ENCODE data around the gene WDR33.
"Not testable (repeated sequence)": the region's sequence is repeated elsewhere in the genome, so short reads cannot be mapped to it uniquely, and the experiment has no call there.

The WDR33 gene

GRCh38 chr2:127820080-127820668, 9.2 kb upstream of the WDR33 start:
- peaks cover 21% of the 10 kb centered on the region for H3K9me3 Mint-ChIP-seq
- ATAC-seq = no peak
- H3K27me3 Mint-ChIP-seq = peaks cover 14% of the 10 kb centered on the region
- H3K4me1 Mint-ChIP-seq = no peaks in the 10 kb centered on the region
- H3K27ac Mint-ChIP-seq = no peak overlapping the region
- peaks cover 6% of the 10 kb centered on the region for H3K36me3 Mint-ChIP-seq
- no peak overlapping the region for H3K4me3 Mint-ChIP-seq

DNA sequence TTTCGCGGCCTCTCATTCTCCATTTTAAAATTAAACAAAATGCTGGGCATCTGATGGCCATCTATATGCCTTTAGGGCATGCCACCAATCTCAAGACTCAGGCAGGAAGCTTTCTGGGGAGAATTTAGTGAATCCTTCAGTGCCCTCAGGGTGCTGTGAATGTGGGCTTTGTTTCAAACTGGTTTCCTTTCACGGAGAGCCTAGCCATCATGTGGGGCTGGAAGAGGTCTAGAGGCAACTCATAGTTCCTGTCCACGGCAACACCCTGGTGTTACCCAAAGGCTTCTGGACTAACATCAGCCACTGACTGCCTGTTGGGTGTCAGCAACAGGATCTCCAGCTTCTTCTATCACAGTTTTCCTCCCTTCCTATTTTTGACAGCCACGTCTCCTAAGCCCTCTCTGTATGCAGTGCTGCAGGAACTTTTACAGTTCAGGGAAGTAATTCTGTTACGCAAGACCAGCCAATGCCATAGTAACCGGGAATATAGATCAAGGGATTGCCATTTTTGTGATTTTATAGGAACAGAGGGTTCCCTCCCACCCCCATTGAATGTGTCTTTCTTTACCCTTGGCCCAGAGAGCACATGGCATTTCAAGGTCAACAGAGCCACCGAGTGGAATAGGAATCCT, 7.9 kb upstream of the WDR33 start:
- H3K27me3 Mint-ChIP-seq = peaks cover 14% of the 10 kb centered on the region
- no peak overlapping the region for H3K4me3 Mint-ChIP-seq
- no peak overlapping the region for H3K27ac Mint-ChIP-seq
- ATAC-seq = no peak
- peaks cover 21% of the 10 kb centered on the region for H3K9me3 Mint-ChIP-seq
- H3K36me3 Mint-ChIP-seq = peaks cover 6% of the 10 kb centered on the region
- H3K4me1 Mint-ChIP-seq = no peaks in the 10 kb centered on the region

DNA sequence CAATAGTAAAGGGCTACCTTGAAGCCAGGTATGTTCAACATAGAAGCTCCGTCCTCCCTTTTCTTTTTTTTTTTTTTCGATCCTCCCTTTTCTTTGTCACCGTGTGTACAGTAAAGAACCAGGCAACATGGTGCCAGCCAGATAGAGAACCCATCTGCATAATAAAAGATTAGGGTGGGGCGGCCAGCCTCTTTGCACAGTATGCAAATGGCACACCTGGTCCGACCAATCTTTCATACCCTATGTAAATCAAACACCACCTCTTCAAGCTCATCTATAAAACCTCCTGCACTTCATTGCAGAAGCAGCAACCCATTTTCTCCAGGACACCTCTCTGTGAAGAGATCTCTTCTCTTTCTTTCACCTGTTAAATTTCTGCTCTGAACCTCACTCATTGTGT, 7.3 kb upstream of the WDR33 start:
- Mint-ChIP-seq H3K9me3 (peaks cover 21% of the 10 kb centered on the region), H3K4me1 (no peaks in the 10 kb centered on the region), H3K27ac (no peak overlapping the region), H3K36me3 (peaks cover 6% of the 10 kb centered on the region), H3K4me3 (no peak overlapping the region), H3K27me3 (peaks cover 14% of the 10 kb centered on the region)
- no peak for ATAC-seq

- H3K4me1 Mint-ChIP-seq = peaks cover 14% of the 10 kb centered on the region
- peaks cover 14% of the 10 kb centered on the region for H3K27me3 Mint-ChIP-seq
- H3K27ac Mint-ChIP-seq = no peak overlapping the region
These were observed 3.7 kb upstream of the WDR33 start for GRCh38 chr2:127814677-127815076.

DNA sequence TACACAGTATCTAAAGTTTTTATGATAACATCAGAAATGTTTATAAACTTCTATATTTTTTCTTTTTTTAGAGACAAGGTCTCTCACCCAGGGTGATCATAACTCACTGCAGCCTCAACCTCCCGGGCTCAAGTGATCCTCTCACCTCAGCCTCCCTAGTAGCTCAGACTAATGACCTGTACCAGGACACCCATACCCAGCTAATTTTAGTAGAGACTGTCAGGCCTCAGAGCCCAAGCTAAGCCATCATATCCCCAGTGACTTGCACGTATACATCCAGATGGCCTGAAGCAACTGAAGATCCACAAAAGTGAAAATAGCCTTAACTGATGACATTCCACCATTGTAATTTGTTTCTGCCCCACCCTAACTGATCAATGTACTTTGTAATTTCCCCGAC, 1.5 kb upstream of the WDR33 start:
- H3K36me3 Mint-ChIP-seq, H3K27me3 Mint-ChIP-seq, H3K27ac Mint-ChIP-seq, H3K4me3 Mint-ChIP-seq, H3K9me3 Mint-ChIP-seq, ATAC-seq: not testable (repeated sequence)
- peaks cover 29% of the 10 kb centered on the region for H3K4me1 Mint-ChIP-seq

More at GRCh38 chr2:127814677-127815076, 3.7 kb upstream of the WDR33 start:
- Mint-ChIP-seq H3K4me3 (no peak overlapping the region), H3K9me3 (peaks cover 9% of the 10 kb centered on the region), H3K36me3 (no peaks in the 10 kb centered on the region)
- no peak for ATAC-seq

DNA sequence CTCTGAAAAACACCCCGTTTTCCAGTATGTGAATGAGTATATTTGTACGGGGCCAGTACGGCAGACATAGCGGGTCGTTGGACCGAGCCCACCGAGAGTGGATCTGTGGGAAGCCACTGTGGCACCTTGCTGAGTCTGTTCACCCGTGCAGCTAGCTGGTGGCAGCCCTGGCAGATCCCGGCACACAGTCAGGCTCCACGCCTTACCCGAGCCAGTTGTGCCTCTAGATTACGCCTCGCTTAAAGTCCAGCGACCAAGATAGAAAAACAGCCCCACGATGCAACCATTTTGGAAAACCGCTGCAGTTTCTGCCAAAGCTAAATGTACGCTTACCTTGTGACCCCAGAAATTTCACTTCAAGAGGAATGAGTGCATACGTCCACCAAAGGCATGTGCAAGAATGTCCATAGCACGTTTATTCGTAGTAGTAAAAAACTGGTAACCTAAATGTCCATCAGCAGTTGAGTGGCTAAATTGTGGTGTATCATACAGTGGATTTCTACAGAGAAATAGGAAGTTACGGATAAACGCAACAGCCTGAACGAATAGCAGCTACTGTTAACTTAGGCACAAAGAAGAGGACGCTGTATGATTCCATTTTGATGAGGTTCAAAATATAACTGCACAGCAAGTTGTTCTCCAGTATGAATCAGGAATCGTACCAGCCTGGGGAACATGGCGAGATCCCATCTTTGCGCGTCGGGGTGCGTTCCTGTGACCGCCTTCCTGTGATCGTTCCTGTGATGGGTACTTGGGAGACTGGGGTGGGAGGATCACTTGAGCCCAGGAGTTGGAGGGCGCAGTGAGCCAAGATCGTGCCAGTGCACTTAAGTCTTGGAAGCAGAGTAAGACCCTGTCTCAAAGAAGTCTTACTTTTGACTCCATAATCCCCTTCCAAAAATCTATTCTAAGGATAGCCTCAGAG, 688 bp upstream of the WDR33 start:
- ATAC-seq = no peak
- Mint-ChIP-seq H3K4me3 (peak overlapping the region; percentile 93), H3K9me3 (no peaks in the 10 kb centered on the region), H3K27ac (peak overlapping the region; percentile 98), H3K27me3 (no peaks in the 10 kb centered on the region), H3K4me1 (peaks cover 37% of the 10 kb centered on the region), H3K36me3 (peaks cover 5% of the 10 kb centered on the region)

GRCh38 chr2:127810156-127810618, 784 bp downstream of the WDR33 start:
- peaks cover 5% of the 10 kb centered on the region for H3K36me3 Mint-ChIP-seq
- H3K9me3 Mint-ChIP-seq = no peaks in the 10 kb centered on the region
- H3K4me1 Mint-ChIP-seq = peaks cover 49% of the 10 kb centered on the region
- ATAC-seq = no peak
- peak overlapping the region; percentile 98 for H3K27ac Mint-ChIP-seq
- H3K27me3 Mint-ChIP-seq = no peaks in the 10 kb centered on the region
- H3K4me3 Mint-ChIP-seq = peak overlapping the region; percentile 93

- Mint-ChIP-seq H3K4me3 (peak overlapping the region; percentile 34), H3K9me3 (no peaks in the 10 kb centered on the region), H3K36me3 (peaks cover 5% of the 10 kb centered on the region), H3K27me3 (no peaks in the 10 kb centered on the region), H3K27ac (no peak overlapping the region), H3K4me1 (peaks cover 69% of the 10 kb centered on the region)
- no peak for ATAC-seq
These were observed 3.2 kb downstream of the WDR33 start for GRCh38 chr2:127807678-127808353.

GRCh38 chr2:127806860-127807259, 4.1 kb downstream of the WDR33 start:
- not testable (repeated sequence) for H3K27me3 Mint-ChIP-seq, H3K36me3 Mint-ChIP-seq, H3K4me3 Mint-ChIP-seq, H3K9me3 Mint-ChIP-seq, H3K27ac Mint-ChIP-seq, ATAC-seq
- peaks cover 68% of the 10 kb centered on the region for H3K4me1 Mint-ChIP-seq

DNA sequence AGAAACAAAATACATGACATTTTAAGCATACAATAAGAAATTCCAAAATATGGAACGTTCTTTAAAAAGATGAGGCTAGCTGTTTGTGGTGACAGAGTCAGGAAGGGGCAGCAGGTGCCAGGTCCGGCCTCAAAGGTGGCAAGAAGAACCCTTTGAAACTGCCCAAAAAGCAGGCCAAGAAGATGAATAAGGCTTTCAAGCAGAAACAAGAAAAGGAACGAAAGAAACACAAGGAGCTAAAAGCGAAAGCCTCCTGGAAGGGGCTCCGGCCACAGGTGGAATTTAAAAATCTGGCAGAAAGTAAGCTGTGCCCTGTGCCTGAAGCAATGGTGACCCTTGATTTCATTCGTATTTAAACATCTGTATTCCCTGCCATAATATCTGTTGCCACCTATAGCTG, 5.5 kb downstream of the WDR33 start:
- H3K4me3 Mint-ChIP-seq = no peak overlapping the region
- H3K9me3 Mint-ChIP-seq = no peaks in the 10 kb centered on the region
- H3K27me3 Mint-ChIP-seq = no peaks in the 10 kb centered on the region
- no peak for ATAC-seq
- peaks cover 75% of the 10 kb centered on the region for H3K4me1 Mint-ChIP-seq
- H3K27ac Mint-ChIP-seq = no peak overlapping the region
- peaks cover 14% of the 10 kb centered on the region for H3K36me3 Mint-ChIP-seq

DNA sequence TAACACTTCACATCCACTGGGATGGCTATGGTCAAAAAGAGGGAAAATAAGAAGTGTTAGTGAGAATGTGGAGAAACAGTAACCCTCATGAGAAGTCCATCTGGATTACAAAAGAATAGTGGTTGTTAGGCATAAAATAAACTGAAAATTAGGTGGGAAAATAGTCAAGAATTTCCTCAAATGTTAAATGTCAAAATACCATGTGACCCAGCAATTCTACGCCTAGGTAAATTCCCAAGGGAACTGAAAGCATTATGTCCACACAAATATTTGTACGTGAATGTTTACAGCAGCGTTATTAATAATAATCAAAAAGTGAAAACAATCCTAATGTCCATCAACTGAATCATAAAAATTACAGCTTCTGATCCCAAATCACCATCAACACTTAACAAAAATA, 11.0 kb downstream of the WDR33 start:
- Mint-ChIP-seq H3K27ac (no peak overlapping the region), H3K4me3 (no peak overlapping the region), H3K9me3 (no peaks in the 10 kb centered on the region), H3K4me1 (peaks cover 73% of the 10 kb centered on the region), H3K27me3 (no peaks in the 10 kb centered on the region), H3K36me3 (peaks cover 27% of the 10 kb centered on the region)
- no peak for ATAC-seq

DNA sequence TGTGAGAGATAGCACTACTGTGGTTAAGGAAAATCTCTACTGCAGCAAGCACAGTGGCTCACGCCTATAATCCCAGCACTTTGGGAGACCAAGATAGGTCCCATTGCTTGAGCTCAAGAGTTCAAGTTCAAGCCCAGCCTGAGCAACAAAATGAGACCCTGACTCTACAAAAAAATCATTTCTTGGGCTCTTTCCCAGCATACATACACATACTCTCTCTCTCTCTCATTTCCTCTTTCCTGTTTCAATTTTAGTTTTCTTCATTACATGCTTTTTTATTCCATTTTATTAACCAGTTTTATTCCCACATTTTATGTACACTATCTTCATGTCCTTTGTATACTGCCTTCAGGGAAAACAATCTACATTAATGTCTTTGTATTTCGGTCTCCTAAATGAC, 14.6 kb downstream of the WDR33 start:
- peak overlapping the region; percentile 16 for H3K4me3 Mint-ChIP-seq
- peaks cover 33% of the 10 kb centered on the region for H3K36me3 Mint-ChIP-seq
- H3K27me3 Mint-ChIP-seq = no peaks in the 10 kb centered on the region
- H3K4me1 Mint-ChIP-seq = peaks cover 62% of the 10 kb centered on the region
- peak overlapping the region; percentile 19 for H3K27ac Mint-ChIP-seq
- no peak for ATAC-seq
- H3K9me3 Mint-ChIP-seq = no peaks in the 10 kb centered on the region

DNA sequence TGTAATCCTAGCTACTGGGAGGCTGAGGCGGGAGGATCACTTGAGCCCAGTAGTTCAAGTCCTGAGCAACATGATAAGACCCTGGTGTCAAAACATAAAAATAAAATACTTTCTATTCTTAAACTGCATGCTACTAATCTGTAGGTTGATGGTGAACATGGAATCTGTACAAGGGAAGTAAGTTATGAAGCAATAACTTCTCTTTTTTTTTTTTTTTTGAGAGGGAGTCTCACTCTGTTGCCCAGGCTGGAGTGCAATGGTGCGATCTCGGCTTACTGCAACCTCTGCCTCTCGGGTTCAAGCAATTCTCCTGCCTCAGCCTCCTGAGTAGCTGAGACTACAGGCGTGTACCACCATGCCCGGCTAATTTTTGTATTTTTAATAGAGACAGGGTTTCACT, 16.1 kb downstream of the WDR33 start:
- Mint-ChIP-seq H3K36me3 (peaks cover 33% of the 10 kb centered on the region), H3K4me1 (peaks cover 47% of the 10 kb centered on the region)
- ATAC-seq, H3K9me3 Mint-ChIP-seq, H3K4me3 Mint-ChIP-seq, H3K27ac Mint-ChIP-seq, H3K27me3 Mint-ChIP-seq: not testable (repeated sequence)

- H3K4me1 Mint-ChIP-seq = peaks cover 33% of the 10 kb centered on the region
- H3K27me3 Mint-ChIP-seq = no peaks in the 10 kb centered on the region
- H3K4me3 Mint-ChIP-seq = no peak overlapping the region
- H3K27ac Mint-ChIP-seq = no peak overlapping the region
- peaks cover 28% of the 10 kb centered on the region for H3K36me3 Mint-ChIP-seq
- H3K9me3 Mint-ChIP-seq = no peaks in the 10 kb centered on the region
- no peak for ATAC-seq
These were observed 18.2 kb downstream of the WDR33 start for GRCh38 chr2:127792805-127793204.
